GM12874 (cell line): Measurements from ENCODE around the gene GIGYF2.

Source experiments
- CTCF ChIP-seq: IDR thresholded peaks from 2 replicates; pipeline ENCODE4 v1.5.1; 2011; ENCODE audit warnings: low read depth, mild to moderate bottlenecking, control low read depth, low read length, moderate library complexity; ENCODE audit not compliant: insufficient read depth

Gene GIGYF2

GRCh38 chr2:232869138-232870017, 172.2 kb downstream of the GIGYF2 start:
- no peak for TF ChIP-seq CTCF

GRCh38 chr2:232870018-232870765, 173.1 kb downstream of the GIGYF2 start, which contains the start of gene SNORC:
SNORC (plus strand) TSS chr2:232870264; CDS start chr2:232870342, 78 bp downstream.
- TF ChIP-seq CTCF, result no peak

- no peak for TF ChIP-seq CTCF
These were observed 173.7 kb downstream of the GIGYF2 start for GRCh38 chr2:232870766-232871371.

- no peak for TF ChIP-seq CTCF
These were observed 174.3 kb downstream of the GIGYF2 start for GRCh38 chr2:232871418-232871834.

GRCh38 chr2:232871835-232872736, 175.0 kb downstream of the GIGYF2 start:
- TF ChIP-seq CTCF, result no peak

- TF ChIP-seq CTCF, result no peak
These were observed 175.7 kb downstream of the GIGYF2 start for GRCh38 chr2:232872826-232873225.
